Measurements from ENCODE around the gene ARSJ. TPM values are rescaled to one million over a fixed set of nuclear protein-coding genes. Genes with fewer than 3 reads are reported as not detected.
"Not testable (repeated sequence)": the region's sequence is repeated elsewhere in the genome, so short reads cannot be mapped to it uniquely, and the experiment has no call there.

Gene ARSJ
- total RNA-seq, 1 donor from 2014 or later = 0.59 TPM

DNA sequence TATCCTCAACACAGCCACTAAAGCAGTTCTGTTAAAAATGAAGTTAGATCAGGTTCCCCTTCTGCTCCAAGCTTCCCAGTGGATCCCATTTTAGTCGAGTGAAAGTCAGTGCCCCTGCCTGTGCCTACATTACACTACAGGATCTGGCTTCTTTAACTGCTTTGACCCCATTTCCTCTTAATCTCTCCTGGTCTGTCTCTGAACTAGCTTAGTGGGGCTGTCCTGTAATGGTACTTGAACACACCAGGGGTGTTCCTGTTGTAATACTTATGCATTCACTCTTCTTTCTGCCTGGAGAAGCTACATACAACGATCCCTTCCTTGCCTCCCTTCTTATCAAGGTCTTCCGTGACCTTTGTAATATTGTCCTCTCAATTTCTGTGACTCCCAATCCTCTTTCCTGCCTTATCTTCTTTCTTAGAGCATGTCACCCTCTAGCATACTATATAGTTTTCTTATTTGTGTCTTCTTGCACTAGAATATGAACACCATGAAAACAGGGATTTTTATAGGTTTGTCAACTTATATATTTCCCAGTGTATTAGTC, 16.7 kb downstream of the ARSJ start:
- intact Hi-C loops (cut with micrococcal nuclease) = no loop called here
- DNase-seq (no peak), ATAC-seq (no peak)

DNA sequence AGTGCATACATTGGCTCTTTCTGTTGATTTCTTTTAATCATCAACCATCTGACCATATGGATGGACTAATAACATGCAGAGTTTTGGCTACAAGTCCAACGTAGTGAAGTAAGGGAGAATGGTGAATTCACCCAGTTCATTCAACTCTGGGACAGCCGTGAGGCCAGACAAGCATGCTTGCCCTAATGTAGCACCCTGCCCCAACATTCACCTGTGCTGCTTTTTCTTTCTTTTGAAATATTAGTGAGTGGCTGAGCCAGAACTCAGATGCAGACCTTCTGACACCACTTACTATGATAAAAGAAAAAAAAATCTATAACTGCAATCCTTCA, 17.5 kb downstream of the ARSJ start:
- ATAC-seq (no peak), DNase-seq (no peak)
- intact Hi-C loops (cut with micrococcal nuclease) = no loop called here

DNA sequence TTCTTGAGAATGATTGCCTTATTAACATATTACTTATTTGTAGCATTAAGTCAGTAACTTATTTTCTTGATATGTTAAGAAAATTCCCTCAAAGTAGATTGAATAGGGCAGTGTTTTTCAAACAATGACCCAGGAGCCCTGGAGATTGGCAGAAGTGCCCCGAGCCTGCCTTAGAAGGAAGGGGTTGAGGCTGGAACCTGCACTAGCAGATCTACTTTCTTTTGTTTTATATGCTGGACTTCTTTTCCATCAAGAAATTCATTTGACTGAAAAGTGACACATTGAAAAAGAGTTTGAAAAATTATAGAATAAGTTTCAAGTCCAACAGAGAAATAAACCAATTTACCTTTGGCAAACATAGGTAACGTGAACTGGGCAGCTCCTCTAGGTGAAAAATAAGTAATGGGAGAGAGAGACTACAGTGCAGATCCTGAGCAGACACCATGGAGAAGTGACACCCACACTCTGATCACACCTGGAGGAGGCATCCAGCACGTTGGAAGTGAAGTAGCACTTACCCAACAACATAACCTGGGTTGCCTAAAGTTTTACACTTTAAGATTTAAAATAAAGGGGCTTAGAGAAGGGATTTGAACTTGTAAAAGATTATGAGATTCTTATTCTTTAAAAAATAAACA, 18.6 kb downstream of the ARSJ start:
- DNase-seq (no peak), ATAC-seq (no peak)
- intact Hi-C loops (cut with micrococcal nuclease) = no loop called here

DNA sequence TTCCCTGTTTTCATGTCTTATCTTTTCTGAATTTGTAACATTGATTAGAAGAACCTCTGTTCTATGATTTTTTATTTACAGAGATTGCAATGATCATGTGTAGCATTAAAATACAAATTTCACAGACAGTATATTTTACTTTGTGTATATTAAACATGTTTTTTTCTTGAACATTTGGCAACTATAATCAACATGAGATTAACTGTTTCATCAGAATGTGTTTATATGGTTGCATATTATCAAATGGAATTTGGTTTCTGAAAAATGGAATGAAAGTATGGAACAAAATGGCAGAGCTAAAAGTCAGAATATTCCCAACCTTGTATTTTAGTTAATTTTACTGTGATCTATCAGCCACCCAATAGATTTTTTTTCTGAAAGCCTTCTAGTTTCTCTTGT, 19.9 kb downstream of the ARSJ start:
- no peak for DNase-seq
- ATAC-seq = no peak
- intact Hi-C loops (cut with micrococcal nuclease) = loop anchor here (10.0 kb wide), 1 partner anchor 195 kb away; the partner anchor contains the start of gene CAMK2D

DNA sequence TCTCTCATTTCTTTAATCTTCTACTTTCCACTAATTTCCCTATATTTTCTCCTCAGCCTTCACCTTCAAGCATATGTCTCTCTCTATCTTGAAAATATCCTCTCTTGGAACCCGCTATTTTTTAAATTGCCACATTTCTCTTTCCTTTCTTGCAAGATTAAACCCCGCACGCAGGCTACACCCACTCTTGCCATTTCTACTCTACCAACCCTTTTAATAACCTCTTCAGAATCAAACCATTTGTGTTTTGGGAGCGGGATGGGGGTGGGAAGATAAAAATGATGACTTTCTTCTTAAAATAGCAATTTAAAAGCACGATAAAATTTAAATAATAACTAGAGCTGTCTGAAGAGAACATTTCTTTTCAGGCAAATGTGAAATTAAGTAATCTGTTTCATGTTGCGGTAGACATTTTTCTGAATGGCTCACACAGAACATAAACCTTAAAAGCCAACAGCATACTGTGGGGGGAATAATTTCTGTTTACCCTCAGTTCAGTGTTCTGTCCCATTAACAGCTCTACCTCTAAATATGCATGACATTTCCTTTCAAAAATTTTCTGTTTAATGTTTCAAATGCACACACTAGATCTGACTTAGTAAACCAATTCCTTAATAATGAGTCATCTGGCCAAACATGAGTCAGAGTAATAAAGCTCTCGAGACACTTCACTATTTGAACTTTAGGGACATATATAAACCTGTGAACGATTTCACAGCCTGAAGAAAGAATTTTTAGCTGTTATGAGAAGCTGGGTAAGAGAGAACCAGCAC, 20.5 kb downstream of the ARSJ start:
- DNase-seq = no peak
- intact Hi-C loops (cut with micrococcal nuclease) = loop anchor here (10.0 kb wide), 1 partner anchor 194 kb away; the partner anchor contains the start of gene CAMK2D
- peak; percentile 65 for ATAC-seq

DNA sequence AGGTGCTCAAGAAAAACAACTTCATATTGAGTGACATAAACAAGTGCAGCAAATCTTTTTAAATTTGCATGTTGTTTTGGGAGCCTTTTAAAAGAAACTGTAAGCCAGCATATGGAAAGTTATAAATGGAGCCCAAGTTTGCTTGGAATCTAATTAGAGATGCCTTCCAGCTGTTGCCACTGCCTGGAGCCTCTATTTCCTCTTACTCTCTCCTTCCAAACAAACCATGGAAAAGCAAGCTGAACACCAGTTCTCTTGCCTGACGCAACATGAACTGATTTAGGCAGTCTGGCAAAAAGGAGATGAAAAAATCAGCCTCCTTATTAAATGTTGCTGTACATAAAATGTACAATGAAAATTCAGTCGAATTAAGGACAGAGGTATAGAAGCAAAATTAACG, 21.5 kb downstream of the ARSJ start:
- intact Hi-C loops (cut with micrococcal nuclease) = loop anchor here (10.0 kb wide), 1 partner anchor 193 kb away; the partner anchor contains the start of gene CAMK2D
- no peak for DNase-seq
- peak; percentile 65 for ATAC-seq

DNA sequence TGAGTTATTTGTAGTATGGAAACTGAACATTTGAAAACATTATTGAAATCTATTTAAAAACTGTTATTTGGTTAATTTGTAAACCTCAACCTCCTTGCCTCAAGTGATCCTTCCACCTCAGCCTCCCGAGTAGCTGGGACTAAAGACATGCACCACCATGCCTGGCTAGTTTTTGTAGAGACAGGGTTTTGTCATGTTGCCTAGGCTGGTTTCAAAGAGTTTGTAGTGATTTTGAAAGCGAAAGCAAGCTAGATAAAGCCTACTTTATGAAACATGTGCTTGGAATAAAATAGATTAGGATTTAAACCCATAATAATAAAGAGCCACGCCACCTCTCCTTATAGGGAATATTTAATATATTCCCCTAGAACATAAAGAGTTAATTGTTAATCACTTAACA, 23.5 kb downstream of the ARSJ start:
- ATAC-seq (no peak), DNase-seq (no peak)
- intact Hi-C loops (cut with micrococcal nuclease) = loop anchor here (10.0 kb wide), 1 partner anchor 191 kb away; the partner anchor contains the start of gene CAMK2D

DNA sequence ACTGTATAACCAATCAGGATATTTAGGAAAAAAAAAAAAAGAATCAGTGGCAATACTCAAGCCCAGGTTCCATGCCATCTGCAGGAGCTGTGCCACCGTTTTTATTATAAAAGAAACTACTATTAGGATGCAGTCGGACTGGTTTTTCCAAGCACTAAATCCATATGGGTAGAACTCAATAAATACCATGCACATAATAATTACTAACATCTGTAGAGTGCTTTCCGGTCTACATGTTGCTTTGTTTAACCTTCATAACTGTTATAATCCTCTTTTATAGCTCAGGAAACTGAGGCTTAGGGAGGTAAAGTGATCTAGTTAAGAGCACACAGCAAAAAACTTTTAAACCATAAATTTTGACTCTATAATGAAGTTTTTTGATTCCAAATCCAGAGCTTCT, 24.0 kb downstream of the ARSJ start:
- intact Hi-C loops (cut with micrococcal nuclease) = loop anchor here (10.0 kb wide), 1 partner anchor 191 kb away; the partner anchor contains the start of gene CAMK2D
- ATAC-seq (no peak), DNase-seq (no peak)

DNA sequence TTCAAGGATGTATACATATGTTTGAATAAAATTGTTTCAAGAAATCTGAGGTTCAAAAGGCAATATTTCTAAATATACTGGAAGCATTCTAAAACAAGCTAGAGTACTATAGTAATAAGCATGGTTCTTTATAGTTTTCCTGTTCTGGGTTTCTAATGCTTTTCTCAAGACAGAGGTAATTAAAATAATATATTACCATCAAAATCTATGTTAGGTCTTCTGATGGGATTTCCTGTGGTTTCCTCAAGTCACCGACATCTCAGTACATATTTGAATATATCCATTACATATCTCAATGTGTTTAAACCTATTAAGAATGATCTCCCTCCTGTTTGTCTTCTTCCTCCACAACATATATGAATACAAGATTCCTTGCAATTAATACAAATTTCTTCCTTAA, 25.6 kb downstream of the ARSJ start:
- intact Hi-C loops (cut with micrococcal nuclease) = loop anchor here (10.0 kb wide), 1 partner anchor 189 kb away; the partner anchor contains the start of gene CAMK2D
- ATAC-seq = no peak

DNA sequence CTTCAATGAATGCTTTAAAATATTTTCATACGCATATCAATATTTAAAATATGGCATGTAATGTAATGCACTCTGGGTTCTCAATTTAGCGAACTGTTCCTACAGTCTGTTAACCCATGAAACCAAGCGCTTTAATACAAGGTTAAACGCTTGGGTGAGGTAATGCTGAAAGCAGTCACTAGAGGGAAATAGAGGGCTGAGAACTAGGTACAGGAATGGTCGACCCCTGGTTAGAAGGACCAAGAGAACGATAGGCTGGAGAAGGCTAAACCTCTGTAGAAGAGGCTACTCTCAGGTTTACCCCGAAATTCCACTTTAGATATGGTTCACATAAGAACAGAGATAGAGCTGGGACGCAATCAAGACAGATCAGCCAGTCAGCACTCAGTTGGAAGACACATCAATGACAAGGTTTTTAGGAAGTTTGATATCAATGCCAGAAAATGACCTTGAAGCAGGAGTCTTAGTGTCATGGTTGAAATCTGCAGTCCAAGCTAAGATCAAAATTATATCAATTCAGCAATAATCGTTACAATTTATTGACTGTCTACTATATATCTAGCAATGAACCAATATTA, 26.9 kb downstream of the ARSJ start:
- intact Hi-C loops (cut with micrococcal nuclease) = loop anchor here (10.0 kb wide), 1 partner anchor 188 kb away; the partner anchor contains the start of gene CAMK2D
- DNase-seq (no peak), ATAC-seq (peak; percentile 72)

More for the DNA sequence above, 25.6 kb downstream of the ARSJ start:
- no peak for DNase-seq

DNA sequence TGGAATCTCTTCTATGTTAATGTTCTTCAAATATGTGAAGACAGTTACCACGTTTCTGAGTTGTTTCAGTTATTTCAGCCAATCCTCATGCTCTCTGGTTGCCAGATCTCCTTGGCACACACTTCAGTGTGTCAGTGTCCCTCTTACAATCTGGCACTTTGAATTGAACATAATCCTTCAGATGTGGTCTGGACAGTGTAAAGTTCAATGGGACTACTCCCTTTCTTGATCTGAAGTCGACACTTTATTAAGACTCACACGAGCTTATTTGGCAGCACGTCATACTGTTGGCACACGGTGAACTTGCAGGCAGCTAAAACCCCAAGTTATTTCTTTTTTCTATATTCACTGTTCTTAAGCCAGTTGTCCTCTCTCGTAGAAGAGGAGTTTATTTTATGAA, 28.2 kb downstream of the ARSJ start:
- DNase-seq = no peak
- intact Hi-C loops (cut with micrococcal nuclease) = loop anchor here (10.0 kb wide), 1 partner anchor 186 kb away; the partner anchor contains the start of gene CAMK2D
- ATAC-seq = peak; percentile 91

DNA sequence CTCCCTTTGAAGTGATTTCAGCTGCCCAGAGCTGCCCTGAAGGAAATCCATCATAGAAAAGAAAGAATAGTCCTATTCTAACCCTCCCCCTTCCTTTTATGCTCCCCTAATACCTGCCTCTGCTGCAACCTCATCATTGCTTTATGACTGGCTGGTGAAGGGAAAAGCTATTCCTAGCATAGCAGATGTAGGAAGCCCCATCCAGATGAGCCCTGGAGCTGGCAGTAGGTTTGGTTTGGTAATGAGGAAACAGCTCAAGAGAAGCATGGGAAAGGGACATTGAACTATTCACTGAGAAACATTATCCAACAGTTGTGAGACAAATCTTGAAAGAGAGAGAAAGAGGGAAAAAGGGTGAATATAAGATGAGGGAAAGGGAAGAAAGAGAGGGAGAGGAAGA, 29.2 kb downstream of the ARSJ start:
- intact Hi-C loops (cut with micrococcal nuclease) = loop anchor here (10.0 kb wide), 1 partner anchor 185 kb away; the partner anchor contains the start of gene CAMK2D
- DNase-seq (no peak), ATAC-seq (peak; percentile 49)

DNA sequence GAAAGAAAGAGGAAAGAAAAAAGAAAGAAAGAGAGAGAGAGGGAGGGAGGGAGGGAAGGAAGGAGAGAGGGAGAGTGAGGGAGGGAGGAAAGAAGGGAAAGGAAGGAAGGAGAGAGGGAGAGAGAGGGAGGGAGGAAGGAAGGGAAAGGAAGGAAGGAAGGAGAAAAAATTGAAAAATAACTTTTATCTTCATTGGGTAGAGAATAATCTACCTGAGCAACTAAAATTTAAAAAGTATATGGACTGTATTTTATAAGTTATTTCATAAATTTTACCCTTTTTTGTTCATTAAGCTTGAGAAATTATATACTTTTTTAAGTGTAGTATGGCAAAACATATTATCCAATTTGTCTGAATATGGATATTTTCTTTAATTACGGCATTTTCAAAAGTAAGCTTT, 32.0 kb downstream of the ARSJ start:
- no peak for DNase-seq
- intact Hi-C loops (cut with micrococcal nuclease) = no loop called here
- ATAC-seq = no peak

DNA sequence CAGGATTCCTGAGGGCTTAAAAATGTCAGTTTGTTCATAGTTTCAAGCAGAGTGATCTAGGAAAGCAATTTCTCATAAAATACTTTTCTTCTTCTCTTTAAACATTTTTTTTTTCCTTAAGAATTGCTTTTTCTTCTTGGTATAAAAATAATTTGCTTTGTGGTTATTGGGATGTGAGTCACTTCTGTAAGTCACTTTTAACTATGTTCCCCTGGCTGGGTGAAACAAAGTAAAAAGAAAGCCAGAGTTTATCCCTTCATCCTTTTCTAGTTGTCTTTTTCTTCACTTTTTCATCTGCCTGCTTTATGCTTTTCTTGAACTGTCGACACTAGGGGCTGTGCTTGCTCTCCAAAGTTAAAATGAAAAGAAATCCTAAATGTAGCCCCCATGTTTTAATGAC, 33.5 kb downstream of the ARSJ start:
- ATAC-seq = no peak
- no peak for DNase-seq
- intact Hi-C loops (cut with micrococcal nuclease) = no loop called here

DNA sequence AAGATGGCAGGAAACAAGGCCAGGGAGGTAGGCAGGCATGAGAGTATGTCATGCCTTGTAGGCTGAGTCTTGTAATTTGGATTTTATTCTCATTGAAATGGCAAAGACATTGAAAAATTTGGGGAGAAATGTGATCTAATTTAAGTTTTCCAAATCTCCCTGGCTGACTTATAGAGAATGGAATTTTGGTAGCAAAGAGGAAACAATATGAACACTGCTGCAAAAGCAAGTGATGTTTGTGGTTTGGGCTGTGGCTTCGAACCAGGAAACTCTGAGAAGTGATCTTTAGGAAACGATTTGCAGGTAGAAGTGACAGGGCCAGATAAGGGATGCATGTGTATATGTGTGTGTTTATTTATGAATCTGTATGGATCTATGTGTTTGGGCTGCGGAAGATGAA, 35.6 kb downstream of the ARSJ start:
- DNase-seq (no peak), ATAC-seq (no peak)
- intact Hi-C loops (cut with micrococcal nuclease) = no loop called here

DNA sequence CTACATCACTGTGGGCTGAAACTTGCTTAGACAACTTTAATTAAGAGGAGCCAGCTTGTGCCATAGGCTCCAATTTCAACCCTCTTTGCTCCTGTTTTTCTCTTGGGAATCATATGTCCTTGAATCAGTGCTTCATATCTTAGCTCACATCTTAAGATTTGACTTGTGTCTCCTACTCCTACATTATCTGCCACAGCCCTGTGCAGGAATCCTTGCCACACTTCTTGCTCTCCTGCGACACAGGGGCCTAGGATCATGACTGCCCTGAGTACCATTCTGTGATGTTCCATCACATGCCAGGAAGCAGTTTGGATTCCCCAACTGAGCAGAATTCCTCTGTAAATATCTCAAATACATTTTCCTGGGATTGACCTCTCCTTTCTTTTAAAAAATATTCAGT, 36.4 kb downstream of the ARSJ start:
- no peak for DNase-seq
- no peak for ATAC-seq
- intact Hi-C loops (cut with micrococcal nuclease) = no loop called here

DNA sequence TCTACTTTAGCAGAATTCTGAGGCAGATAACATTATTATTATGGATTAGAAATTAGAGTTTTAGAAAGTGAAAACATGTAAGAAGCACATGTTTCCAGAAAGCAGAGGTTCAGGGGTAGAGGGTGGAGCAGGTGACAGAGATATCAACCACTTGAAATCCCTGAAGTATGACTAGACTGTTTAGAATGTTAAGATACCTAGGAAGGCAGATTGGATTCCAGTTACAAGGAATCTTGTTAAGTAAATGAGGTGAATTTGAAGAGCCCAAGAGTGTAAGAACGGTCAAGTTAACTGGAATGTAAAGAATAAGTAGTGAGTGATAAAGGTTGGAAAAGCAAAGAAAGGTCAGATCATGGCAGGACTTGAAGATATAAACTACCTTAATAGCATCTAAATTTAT, 37.6 kb downstream of the ARSJ start:
- DNase-seq = no peak
- no peak for ATAC-seq
- intact Hi-C loops (cut with micrococcal nuclease) = no loop called here

DNA sequence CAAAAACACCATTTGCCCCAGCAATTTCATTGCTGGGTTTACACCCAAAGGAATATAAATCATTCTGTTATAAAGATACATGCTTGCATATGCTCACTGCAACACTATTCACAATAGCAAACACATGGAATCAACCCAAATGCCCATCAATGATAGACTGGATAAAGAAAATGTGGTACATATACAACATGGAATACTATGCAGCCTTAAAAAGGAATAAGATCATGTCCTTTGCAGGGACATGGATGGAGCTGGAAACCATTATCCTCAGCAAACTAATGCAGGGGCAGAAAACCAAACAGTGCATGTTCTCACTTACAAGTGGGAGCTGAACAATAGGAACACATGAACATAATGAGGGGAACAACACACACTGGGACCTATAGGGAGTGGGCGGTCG, 39.3 kb downstream of the ARSJ start:
- intact Hi-C loops (cut with micrococcal nuclease); DNase-seq; ATAC-seq: not testable (repeated sequence)

DNA sequence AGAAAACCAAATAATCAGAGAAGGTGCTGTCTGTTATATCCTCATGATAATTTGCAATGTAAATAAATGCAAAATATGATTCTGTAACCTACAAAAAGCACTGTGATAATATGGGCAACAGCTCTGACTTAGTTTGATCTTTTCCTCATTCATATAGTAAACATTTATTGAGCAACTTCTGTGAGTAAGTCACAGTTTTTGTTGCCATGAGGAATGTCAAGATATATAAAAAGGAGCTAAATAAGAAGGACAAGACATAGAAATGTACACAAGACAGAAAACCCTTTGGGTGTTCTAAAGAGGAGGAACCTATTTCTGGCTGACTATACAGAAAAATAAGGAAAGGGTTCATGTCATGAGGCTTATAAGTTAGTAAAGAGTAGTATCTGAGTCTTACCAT, 44.3 kb downstream of the ARSJ start:
- intact Hi-C loops (cut with micrococcal nuclease) = no loop called here
- ATAC-seq (no peak), DNase-seq (no peak)

DNA sequence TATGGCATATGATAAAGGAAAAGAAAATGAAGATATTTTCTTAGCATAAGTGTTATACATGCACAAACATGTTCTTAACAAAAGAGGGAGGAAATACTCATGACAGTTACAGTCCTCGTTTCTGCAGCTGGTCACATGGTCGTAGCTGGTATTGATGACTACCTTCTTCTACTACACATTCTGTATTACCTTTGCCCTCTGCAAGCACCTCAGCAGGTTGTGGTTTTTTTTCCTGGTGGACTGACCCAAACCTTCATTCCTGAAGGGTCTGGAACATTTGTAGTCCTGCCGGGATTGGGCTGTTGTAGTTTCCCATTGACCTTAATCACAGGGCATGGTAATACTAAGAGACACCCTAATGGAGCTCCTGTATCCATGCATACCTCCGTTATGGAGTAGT, 54.7 kb downstream of the ARSJ start:
- intact Hi-C loops (cut with micrococcal nuclease); ATAC-seq; DNase-seq: not testable (repeated sequence)

Data from left ventricle myocardium superior (tissue), 1 donor.